ENCODE measurements around the gene C1orf35.

Gene C1orf35

DNA sequence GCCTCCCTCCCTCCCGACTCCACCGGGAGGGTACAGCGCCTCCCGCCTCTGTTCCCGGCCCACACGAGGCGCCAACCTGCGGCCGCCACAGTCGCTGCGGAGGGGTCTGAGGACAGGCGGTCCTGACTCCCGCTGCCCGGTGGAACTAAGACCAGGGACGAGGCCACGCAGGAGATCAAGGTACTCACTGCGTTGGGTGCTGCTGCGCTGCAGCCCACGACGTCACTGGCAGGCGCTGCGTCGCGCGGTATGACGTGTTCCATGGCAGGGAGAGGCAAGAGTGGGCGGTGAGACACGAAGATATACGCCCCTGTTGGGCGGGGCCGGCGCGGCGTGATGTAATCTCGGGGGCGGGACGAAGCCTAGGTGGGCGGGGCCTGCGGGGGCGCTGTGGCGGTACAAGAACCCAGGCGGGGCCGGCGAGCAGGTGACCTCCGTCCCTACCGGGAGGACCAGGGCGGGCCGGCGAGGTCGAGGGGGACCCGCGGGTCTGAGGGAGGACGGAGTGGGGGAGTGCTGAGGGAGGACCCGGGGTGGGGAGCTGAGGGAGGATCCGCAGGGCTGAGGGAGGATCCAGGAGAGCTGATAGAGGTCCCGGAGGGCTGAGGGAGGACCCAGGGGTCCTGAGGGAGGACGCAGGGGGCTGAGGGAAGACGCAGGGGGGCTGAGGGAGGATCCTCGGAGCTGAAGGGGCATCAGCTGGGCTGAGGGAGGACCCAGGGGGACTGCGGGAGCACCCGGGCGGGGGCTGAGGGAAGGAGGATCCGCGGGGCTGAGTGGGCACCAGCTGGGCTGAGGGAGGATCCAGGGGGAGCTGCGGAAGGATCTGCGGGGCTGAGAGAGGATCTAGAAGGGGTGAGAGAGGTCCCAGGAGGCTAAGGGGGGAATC lies 6.2 kb upstream of the C1orf35 start, which contains the start of gene MRPL55:
TSS of gene MRPL55 (minus strand) at position 227 of the 889 bp plus-strand sequence. CDS start 1,039 bp downstream, outside the sequence.
- DNase-seq (ENCODE audit: low spot score), result peak; percentile 99

DNA sequence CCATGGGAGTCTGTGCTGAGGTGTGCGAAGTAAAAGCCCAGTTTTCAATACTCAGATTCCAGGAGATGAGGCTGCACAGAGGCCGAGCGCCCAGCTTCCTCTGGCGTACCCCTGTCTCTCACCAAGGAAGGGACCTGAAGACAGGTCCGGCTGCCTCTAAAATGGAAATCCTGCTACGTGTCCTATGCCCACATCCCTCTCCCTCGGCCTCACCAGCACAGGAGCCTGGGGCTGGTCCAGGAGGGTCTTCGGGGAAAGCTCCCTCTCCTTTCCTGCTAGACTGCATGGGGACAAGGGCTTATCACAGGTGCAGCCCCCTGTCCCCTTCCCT lies 5.6 kb upstream of the C1orf35 start:
- no peak for DNase-seq (ENCODE audit: low spot score)

DNA sequence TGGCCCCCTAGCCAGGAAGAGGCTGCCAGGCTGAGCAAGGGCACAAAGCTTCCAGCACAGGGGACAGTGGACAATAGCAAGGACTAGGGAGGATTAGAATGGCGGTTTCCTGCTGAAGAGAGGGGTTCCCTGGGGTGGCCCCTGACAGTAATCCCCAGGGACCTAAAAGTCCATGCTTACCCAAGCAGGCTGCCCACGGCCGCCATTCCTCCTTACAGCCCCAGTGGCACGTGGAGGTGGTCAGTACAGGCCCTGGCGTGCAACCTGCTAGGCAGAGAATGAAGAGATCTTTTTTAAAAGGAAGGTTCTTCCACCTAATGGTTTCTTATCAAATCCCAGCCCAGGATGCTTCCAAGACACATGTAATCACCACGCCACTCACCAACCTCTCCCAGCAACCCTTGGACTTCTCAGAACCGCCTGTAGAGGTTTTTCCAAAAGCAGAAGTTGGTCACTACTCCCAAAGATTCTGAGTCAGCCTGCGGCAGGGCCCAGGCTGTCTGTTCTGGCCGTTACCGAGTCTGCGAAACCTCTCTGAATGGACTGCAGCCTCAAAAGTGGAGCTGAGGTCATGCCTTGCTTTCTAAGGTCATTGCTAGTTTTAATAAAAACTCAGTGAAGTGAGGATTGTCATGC lies 5.0 kb upstream of the C1orf35 start:
- DNase-seq (ENCODE audit: low spot score), result no peak

DNA sequence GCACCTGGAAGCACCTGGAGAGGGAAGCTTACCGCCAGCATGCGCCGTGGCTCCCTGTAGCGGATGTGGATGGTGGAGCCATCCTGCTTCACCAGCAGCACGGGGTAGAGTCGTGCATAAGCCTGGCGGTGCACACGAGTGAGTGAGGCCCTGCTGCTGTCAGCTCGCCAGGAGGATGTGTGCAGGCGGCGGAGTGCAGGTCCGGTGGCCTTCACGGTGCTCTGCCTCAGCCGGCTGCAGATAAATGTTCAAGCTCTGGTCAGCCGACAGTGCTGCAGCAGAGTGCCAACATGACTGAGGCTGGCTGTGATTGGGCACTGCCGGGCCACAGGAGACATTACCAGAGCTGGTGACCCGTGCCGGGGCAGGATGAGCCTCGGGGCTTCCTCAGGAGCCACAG lies 4.5 kb upstream of the C1orf35 start:
- no peak for DNase-seq (ENCODE audit: low spot score)

DNA sequence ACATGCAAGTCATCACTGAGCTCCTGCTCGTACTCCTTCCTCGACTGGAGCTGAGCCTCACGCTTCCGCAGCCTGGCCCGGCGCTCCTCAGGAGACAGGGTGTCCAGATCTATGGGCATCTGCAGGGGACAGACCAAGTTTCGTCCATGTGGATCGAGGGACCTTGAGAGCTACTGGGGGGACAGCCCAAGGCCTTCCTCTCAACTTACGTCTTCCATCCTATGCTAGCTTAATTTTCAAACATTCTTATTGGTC lies 3.6 kb upstream of the C1orf35 start:
- no peak for DNase-seq (ENCODE audit: low spot score)

DNA sequence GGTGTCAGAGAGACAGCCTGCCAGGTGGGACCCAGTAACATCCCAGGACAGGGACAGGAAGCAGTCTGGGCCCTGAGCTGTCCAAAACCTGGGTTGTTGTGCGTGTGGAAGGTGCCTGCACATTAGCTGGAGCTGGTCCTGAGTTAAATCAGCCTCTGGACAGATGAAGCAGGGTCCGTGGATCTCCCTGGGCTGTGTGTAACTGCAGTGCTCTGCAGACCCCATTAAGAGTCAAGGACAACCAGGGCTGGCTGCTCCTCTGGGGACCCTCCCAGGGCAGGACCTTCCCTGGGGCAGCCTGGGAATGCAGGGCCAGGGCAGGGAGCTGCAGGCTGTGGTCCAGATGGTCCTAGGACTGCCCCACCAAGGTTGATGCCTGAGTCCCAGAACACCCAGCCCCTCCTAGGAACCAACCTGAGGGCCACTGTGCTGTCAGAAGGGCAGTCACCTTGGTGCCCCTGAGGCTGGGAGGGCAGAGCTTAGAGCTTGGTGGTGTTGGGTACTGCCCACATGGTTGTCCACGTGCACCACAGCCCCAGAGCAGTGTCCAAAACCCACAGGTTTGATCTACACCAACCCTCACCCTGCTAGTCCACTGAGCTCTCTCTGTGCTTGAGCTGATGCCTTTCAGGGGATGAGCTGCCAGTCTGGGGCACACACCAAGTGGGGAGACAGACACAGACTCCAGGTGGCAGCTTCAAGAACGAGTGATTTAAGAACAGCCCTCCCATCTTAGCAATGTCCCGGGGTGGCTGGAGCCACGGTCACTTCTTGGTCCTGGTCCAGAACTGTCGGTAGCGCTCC lies 3.1 kb upstream of the C1orf35 start:
- DNase-seq (ENCODE audit: low spot score), result no peak

DNA sequence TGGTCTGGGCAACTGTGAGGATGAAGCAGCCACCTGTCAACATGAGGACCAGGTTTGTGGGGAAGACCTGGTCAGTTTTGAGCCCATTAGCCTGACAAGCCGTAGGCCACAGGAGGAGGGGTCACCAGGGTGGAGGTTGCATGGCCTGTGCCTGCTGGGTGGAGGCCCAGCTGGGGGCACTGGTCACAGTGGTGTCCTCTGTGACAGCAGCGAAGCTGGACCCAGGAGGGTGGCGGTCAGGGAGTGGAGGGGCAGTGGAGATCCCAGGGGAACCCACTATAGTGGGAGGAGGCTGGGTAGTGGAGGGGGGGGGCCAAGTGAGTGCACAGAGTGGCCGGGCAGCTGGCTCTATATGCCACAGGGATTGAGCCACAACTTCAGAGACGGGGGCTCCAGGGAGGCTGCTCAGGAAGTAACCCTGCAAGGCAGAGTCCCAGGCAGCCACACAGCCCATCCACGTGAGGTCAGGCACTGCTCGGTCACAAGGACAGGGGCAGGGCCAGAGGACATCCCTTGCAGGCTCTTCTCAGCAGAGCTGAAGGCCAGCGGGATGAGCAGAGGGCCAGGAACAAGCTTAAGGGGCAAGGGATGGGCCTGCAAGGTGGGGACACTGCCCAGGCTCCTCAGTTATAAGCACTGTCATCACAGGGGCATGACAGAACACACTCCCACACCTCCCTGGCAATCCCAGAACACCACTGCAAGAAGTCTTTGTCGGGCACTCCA lies 2.3 kb upstream of the C1orf35 start:
- no peak for DNase-seq (ENCODE audit: low spot score)

DNA sequence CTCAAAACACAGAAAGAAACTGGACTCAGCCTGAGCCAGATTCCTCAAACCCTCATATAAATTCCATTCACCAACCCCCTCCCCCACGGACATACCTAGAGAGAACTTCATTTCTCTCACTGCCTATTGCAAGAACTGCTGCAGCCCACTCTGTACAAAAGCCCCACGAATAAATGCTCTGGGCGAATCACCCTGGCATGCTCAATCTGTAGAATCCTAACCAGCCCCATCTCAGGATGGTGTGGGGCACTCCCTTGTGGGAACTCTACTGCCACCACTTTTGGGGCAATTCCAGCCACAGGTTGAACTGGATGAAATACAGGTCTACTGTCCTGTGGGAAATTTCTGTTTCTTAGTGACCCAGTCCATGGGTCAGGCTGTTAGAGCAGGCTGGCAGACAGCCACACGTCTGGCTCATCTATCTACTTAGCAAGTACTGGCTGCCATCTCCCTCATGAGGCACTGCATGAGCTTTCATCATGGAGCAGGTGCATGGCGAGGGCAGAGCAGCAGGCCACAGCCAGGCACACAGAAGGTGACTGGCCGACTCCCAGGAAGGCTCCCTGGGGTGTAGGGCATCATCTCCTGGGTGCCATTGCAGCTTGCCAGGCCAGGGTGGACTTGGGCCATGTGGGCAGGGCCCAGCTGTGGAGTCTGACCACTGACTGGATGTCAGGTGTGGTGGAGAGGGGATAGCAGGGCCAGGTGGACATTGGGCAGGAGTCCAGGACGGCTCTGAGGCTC lies 1.6 kb upstream of the C1orf35 start:
- DNase-seq (ENCODE audit: low spot score), result no peak

DNA sequence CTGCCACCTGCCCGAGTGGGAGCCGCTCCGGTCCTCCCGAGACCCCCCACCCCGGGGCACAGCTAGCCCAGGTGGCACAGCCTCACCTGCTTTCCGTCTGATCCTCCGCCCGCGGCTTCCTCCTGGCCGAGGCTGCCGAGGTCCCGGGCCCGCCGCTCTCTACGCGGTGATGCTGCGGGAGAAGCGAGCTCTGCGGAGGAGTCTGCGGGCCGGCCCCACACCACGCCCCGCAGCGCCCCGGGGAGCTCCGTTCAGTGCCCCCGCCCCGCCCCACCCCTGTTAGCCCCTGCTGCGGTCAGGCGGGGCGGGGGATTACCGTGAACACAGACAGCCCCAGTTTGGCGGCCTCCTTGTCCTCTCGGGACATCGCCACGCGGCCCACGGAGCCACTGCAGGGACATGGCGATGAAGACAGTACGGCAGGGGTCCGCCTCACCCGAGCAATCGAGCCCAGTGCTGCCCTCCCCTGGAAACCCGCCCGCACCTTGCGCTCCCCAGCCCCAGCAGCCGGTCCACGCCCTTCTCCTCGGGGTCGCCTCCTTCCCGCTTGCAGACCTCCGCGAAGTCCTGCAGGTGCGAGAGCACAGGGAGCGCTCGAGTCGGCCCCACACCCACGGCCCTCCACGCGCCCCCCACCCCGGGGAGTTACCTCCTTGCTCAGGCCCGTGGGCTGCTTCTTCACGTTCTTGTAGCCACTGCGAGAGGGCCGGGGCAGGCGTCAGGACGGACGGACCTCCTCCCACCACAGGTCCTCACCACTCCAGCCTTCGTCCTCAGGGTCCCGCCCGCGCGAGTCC lies 933 bp downstream of the C1orf35 start:
- peak; percentile 55 for DNase-seq (ENCODE audit: low spot score)

DNA sequence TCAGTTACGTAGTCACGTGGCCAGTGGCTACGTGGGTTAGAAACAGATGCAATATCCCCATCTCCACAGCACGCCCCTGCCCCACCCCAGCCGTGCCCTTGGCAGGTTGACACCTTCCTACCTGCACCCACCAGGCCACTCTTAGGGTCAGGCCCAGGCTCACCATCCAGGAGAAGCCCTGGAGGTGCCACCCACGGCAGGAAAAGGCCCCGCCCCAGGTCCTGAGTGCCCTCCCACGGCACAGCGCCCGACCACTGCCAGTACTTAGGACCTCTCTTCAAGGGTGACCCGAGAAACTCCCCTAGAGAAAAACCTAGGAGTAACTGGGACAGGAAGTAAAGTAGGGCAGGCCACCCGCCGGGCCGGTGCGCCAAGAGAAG lies 1.5 kb downstream of the C1orf35 start:
- DNase-seq (ENCODE audit: low spot score), result no peak

DNA sequence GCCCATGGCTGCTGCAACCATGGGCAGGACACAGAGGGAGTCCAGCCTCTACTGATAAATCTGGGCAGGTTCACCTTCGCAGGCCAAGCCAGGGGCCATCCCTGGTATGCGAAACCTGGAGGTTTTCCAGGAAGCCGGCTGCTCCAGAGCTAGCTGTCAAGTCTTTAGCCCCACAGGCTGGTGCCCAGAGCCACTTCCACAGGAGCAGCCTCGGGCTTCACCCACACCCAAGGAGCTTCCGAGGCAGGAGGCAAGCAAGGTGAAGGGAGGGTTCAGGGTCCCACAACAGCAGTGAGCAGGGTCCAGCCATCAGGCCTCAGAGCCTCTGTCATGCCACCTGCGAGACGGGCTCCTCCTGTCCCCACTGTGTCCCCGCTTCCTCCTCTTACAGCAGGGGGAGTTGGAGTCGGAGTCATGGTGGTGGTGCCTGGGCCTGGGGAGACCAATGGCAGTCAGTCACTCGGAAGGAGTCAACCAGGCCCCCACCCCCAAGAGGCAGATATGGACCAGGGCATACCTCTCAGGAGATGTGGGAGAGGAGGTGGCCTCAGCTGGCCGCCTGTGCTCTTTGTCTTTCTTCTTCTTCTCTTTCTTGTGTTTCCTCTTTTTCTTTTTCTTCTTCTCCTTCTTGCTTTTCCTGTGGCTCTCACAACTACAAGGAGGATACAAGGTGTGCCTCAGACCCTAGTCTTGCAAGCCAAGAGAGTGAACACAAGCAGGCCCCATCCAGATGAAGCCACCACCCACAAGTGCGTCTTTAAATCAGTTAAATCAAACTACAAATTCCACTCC lies 2.1 kb downstream of the C1orf35 start:
- no peak for DNase-seq (ENCODE audit: low spot score)

DNA sequence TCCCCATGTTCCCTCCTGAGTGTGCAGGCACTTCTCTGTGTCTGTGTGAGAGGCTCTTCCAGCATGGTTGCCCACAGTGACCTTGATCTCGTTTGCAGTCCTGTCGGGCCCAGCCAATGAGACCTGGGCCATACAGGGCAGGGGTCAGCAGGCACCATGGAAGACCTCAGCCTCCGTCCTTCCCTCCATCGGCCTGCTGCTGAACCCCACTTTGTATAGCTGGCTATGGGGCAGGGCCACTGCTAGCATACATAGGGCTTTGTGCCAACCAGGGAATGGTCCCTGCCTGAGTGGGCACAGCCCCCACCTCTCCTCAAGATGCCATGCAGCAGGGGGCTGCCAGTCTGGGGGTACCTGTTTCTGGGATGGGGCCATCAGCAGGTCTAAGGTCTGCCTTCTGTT lies 3.8 kb downstream of the C1orf35 start:
- no peak for DNase-seq (ENCODE audit: low spot score)

DNA sequence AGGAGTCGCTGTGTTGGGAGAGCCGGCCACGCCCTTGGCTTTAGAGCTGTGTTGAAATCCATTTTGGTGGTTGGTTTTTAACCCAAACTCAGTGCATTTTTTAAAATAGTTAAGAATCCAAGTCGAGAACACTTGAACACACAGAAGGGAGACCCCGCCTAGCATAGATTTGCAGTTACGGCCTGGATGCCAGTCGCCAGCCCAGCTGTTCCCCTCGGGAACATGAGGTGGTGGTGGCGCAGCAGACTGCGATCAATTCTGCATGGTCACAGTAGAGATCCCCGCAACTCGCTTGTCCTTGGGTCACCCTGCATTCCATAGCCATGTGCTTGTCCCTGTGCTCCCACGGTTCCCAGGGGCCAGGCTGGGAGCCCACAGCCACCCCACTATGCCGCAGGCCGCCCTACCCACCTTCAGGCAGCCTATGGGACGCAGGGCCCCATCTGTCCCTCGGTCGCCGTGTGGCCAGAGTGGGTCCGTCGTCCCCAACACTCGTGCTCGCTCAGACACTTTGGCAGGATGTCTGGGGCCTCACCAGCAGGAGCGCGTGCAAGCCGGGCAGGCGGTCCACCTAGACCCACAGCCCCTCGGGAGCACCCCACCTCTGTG lies 4.7 kb downstream of the C1orf35 start:
- DNase-seq (ENCODE audit: low spot score), result no peak

DNA sequence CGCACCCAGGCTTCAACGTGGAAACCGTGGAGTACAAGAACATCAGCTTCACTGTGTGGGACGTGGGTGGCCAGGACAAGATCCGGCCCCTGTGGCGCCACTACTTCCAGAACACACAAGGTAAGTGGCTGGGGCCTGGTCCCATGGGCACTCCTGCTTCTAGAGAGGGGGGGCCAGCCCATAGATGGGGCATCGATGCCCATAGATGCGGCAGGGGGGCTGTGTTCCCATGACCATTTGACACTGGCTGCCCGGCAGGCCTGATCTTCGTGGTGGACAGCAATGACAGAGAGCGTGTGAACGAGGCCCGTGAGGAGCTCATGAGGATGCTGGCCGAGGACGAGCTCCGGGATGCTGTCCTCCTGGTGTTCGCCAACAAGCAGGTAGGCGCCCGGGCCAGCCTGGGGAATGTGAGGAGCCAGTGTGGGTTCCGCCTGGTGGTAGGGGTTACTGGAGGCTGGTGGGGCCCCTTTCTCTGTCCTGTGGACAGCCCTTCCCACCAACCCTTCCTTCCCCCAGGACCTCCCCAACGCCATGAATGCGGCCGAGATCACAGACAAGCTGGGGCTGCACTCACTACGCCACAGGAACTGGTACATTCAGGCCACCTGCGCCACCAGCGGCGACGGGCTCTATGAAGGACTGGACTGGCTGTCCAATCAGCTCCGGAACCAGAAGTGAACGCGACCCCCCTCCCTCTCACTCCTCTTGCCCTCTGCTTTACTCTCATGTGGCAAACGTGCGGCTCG lies 5.6 kb downstream of the C1orf35 start:
- DNase-seq (ENCODE audit: low spot score), result no peak

DNA sequence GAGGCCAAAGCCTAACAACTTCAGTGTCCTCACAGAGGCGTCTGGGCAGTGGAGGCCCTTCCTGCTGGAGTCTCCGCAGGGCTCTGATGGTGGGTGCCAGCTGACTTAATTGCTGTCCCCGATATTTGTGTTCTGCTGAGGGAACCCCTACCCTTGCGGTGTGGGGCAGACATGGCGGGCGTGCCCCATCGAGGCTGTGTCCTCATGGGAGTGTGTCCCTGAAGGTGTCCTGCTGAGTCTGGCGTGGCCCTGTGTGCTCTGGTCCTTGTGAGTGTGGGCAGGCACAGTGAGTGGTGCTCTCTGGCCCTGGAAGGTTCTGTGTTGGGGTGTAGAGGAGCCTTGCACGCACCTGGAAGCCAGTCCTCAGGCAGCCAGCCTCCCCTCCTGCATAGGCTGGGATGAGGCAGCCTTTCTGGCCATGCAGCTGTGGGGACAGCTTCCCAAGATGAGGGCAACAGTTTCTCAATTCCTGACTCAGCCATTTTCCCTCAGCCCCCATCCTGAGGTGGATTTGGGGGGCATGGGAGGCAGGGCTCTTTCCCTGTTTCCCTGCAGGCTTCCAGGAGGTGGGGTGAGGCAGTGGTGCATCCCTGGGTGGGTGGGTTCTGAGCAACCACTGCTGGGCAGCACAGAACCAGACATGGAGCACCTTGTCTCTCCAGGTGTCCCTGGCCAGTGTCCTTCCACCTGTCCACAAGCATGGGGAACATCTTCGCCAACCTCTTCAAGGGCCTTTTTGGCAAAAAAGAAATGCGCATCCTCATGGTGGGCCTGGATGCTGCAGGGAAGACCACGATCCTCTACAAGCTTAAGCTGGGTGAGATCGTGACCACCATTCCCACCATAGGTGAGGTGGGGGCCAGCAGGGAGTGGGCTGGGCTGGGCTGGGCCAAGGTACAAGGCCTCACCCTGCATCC lies 6.5 kb downstream of the C1orf35 start:
- DNase-seq (ENCODE audit: low spot score), result no peak

DNA sequence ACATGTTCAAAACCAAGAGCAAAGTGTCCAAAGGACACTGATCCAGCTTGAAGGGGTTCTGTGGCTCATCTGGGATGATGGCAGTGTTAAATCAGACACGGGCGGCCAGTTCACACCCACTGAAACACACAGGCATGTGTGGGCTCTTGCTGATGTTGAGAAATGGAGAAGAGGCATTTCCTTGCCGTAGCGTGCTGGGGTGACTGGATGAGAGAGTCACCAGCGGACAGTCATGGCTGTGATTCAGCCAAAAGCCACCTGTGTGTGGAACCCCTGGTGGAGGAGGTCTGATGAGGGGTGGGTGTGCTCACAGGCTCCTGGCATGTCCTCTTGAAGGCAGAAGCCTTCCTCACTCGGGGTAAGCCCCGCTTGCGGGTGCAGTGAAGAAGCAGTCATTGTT lies 7.2 kb downstream of the C1orf35 start:
- no peak for DNase-seq (ENCODE audit: low spot score)

DNA sequence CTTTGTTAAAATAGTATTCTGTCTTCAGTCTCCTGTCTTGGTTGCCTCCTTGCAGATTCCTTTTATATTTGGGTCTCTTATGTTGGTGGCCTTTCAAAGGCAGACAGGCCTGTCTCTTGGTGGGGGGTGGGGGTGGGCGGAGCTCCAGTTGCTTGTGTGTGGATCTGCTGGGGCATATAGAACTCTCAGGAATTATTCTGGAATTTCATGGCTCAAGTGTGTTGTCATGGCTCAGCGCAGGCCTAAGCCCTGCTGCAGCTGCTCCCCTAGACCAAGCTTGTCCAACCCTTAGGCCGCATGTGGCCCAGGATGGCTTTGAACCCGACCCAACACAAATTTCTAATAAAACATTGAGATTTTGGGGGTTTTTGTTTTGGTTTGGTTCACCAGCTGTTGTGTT lies 8.0 kb downstream of the C1orf35 start:
- DNase-seq (ENCODE audit: low spot score), result no peak

Data from hematopoietic multipotent progenitor cell treated with erythropoietin and hydrocortisone succinate and interleukin-3 and kit ligand, for 17 days (in vitro differentiated cells).